A673 (cell line): Measurements from ENCODE around the gene TH.

Experiments used
- CTCF ChIP-seq: fragments of 300-800, 200-600 bp; sonication (generic); conservative IDR thresholded peaks from 2 replicates; pipeline ENCODE4 v1.5.1; 2017; ENCODE audit warnings: low read depth, mild to moderate bottlenecking, antibody characterized with exemption, low read length, moderate library complexity, mixed read lengths
- EZH2 ChIP-seq: fragments of 200-600 bp; sonication (generic); IDR thresholded peaks from 2 replicates; pipeline ENCODE4 v1.6.1; 2017; ENCODE audit warnings: borderline replicate concordance, low read depth, mild to moderate bottlenecking, mixed read lengths, antibody characterized with exemption, low read length; ENCODE audit not compliant: poor library complexity, severe bottlenecking

GRCh38 chr11:2208691-2209369, 37.2 kb upstream of the TH start:
- TF ChIP-seq EZH2, result no peak
- TF ChIP-seq CTCF, result no peak
